HG03045 (cell line): ENCODE results near the gene ANKAR.
"Not testable (repeated sequence)": the region's sequence is repeated elsewhere in the genome, so short reads cannot be mapped to it uniquely, and the experiment has no call there.

ENCODE experiments used
- ATAC-seq: cut with Tn5 transposase; IDR thresholded peaks from one replicate; pipeline ENCODE4 v1.9.1; 2021; ENCODE audit warnings: mild to moderate bottlenecking, moderate library complexity; ENCODE audit not compliant: unreplicated experiment

The ANKAR gene

GRCh38 chr2:189709501-189710221, 35.2 kb downstream of the ANKAR start:
- no peak for ATAC-seq

GRCh38 chr2:189717593-189717992, 43.1 kb downstream of the ANKAR start:
- ATAC-seq = not testable (repeated sequence)

GRCh38 chr2:189719571-189719970, 45.1 kb downstream of the ANKAR start:
- ATAC-seq = no peak

DNA sequence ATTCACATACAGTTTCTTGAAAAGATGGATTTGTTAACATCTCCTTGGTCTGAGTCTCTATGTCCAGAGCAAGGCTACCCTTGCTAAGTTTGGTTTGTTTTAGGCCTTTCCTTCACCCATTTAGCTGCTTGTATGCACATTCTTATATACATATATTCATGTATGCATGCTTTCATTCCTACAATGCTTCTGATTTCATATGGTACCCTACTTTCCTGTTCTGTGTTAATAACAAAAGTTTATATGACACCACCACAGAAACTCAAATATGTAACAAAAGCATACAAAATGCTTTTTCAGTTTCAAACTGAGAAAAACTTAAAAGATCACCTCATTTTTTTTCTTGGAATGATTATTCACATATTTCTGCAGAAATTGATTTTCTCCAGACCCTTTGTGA, 48.7 kb downstream of the ANKAR start:
- ATAC-seq = no peak
